Liver (tissue), 3 donors: Measurements from ENCODE around the gene SLC4A8.

ENCODE experiments used
- GABPA ChIP-seq, 2 donors: IDR thresholded peaks in 1 of 2; conservative IDR thresholded peaks in 1 of 2; 2 replicates each; pipeline ENCODE4 v1.6.1; 2016; ENCODE audit warnings: antibody characterized with exemption in 2 of 2, mild to moderate bottlenecking in 1 of 2, moderate library complexity in 1 of 2
- MAX ChIP-seq: IDR thresholded peaks from 2 replicates; pipeline ENCODE4 v1.6.1; 2016; ENCODE audit warnings: antibody characterized with exemption
- NR2F2 ChIP-seq: IDR thresholded peaks from 2 replicates; pipeline ENCODE4 v1.6.1; 2016; ENCODE audit warnings: antibody characterized with exemption
- RAD21 ChIP-seq, 2 donors: IDR thresholded peaks; 2 replicates each; pipeline ENCODE4 v1.6.1; 2016; ENCODE audit warnings: antibody characterized with exemption in 2 of 2, mild to moderate bottlenecking in 2 of 2
- TF ChIP-seq, protein P1 (sequence below): fragments of 150-350 bp; IDR thresholded peaks from 2 replicates; pipeline ENCODE4 v1.5.1; 2017; ENCODE audit warnings: improper control_type of control experiment, low read depth, low read length; ENCODE audit not compliant: missing input control
- TF ChIP-seq, protein P2 (sequence below): IDR thresholded peaks from 2 replicates; pipeline ENCODE4 v1.6.1; 2016; ENCODE audit warnings: antibody characterized with exemption
- donor health status: healthy.
- donor health status: healthy.

- TF ChIP-seq GABPA (IDR thresholded peaks at IDR 0.05 in 1 of 2, conservative IDR thresholded peaks at IDR 0.05 in 1 of 2) (no peak), MAX (no peak), RAD21 (IDR thresholded peaks at IDR 0.05) (no peak), NR2F2 (no peak)
- TF ChIP-seq, protein P1, sequence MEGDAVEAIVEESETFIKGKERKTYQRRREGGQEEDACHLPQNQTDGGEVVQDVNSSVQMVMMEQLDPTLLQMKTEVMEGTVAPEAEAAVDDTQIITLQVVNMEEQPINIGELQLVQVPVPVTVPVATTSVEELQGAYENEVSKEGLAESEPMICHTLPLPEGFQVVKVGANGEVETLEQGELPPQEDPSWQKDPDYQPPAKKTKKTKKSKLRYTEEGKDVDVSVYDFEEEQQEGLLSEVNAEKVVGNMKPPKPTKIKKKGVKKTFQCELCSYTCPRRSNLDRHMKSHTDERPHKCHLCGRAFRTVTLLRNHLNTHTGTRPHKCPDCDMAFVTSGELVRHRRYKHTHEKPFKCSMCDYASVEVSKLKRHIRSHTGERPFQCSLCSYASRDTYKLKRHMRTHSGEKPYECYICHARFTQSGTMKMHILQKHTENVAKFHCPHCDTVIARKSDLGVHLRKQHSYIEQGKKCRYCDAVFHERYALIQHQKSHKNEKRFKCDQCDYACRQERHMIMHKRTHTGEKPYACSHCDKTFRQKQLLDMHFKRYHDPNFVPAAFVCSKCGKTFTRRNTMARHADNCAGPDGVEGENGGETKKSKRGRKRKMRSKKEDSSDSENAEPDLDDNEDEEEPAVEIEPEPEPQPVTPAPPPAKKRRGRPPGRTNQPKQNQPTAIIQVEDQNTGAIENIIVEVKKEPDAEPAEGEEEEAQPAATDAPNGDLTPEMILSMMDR: no peak
- TF ChIP-seq, protein P2, sequence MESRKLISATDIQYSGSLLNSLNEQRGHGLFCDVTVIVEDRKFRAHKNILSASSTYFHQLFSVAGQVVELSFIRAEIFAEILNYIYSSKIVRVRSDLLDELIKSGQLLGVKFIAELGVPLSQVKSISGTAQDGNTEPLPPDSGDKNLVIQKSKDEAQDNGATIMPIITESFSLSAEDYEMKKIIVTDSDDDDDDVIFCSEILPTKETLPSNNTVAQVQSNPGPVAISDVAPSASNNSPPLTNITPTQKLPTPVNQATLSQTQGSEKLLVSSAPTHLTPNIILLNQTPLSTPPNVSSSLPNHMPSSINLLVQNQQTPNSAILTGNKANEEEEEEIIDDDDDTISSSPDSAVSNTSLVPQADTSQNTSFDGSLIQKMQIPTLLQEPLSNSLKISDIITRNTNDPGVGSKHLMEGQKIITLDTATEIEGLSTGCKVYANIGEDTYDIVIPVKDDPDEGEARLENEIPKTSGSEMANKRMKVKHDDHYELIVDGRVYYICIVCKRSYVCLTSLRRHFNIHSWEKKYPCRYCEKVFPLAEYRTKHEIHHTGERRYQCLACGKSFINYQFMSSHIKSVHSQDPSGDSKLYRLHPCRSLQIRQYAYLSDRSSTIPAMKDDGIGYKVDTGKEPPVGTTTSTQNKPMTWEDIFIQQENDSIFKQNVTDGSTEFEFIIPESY: no peak
These were observed 38.3 kb upstream of the SLC4A8 start for GRCh38 chr12:51386351-51386750.
